ENCODE measurements around the gene NR1H4.
"Not testable (repeated sequence)": the region's sequence is repeated elsewhere in the genome, so short reads cannot be mapped to it uniquely, and the experiment has no call there.

Gene NR1H4

GRCh38 chr12:100518376-100518775 lies 44.7 kb downstream of the NR1H4 start:
- no peak for DNase-seq (ENCODE audit: low spot score)

- DNase-seq (ENCODE audit: low spot score): no peak
Measured at GRCh38 chr12:100520048-100520769, 46.5 kb downstream of the NR1H4 start.

DNA sequence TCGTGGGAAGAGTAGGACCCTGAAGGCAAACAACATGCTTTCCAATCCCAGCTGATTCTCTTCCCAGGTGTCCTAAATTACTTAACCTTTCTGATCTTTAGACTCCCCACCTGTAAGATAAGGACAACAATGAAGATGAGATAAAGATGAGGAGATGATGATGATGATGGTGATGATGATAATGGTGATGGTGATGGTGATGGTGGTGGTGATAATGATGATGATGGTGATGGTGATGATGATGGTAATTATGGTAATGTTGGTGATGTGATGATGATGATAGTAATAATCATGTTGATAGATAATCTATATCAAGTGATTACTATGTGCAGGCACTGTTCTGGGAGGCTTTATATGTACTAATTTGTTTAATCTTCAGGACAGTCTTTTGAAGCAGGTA lies 48.3 kb downstream of the NR1H4 start:
- DNase-seq (ENCODE audit: low spot score): no peak

DNA sequence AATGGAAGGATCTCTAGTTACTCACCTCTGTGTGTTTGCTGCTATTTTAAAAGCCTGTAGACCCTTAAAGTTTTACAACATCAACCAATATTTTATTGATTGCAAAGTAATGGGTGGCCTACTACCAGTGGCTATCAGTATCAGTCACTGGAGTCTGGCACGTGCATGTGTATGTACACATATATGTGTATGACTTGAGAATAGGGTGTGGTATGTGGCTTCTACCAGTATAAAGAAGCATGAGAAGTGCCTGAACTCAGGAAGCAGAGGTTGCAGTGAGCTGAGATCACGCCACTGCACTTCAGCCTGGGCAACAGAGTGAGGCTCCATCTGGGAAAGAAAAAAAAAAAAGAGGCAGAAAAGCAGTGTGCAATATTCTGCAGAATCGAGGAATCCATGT lies 54.4 kb downstream of the NR1H4 start:
- DNase-seq (ENCODE audit: low spot score): no peak

- DNase-seq (ENCODE audit: low spot score): no peak
Measured at GRCh38 chr12:100528471-100529127, 54.9 kb downstream of the NR1H4 start.

- DNase-seq (ENCODE audit: low spot score): no peak
Measured at GRCh38 chr12:100529756-100530350, 56.2 kb downstream of the NR1H4 start.

- DNase-seq (ENCODE audit: low spot score): no peak
Measured at GRCh38 chr12:100533376-100533775, 59.7 kb downstream of the NR1H4 start.

- DNase-seq (ENCODE audit: low spot score): no peak
Measured at GRCh38 chr12:100534625-100535227, 61.1 kb downstream of the NR1H4 start.

GRCh38 chr12:100539202-100539601 lies 65.5 kb downstream of the NR1H4 start:
- DNase-seq (ENCODE audit: low spot score): no peak

- DNase-seq (ENCODE audit: low spot score): no peak
Measured at GRCh38 chr12:100544165-100544564, 70.5 kb downstream of the NR1H4 start.

- DNase-seq (ENCODE audit: low spot score): no peak
Measured at GRCh38 chr12:100545092-100545491, 71.4 kb downstream of the NR1H4 start.

DNA sequence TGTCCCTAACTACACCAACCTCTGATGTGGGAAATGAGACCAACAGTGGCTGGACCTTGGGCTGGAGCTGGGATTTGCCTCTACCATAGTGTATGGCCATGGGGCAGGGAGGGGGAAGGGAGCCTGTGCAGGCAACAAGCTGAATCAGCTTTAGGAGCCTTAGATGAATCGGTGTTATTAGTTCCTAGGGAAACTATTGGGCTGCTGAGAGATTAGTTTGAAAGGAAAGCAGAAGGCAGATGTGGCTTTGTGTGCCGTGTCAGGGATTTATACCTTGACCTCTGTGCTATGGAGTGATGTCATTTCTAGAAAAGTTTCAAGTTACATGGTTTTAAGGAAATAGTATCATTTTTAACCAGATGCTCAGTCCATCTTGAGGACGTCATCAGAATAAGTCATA lies 80.3 kb downstream of the NR1H4 start:
- no peak for DNase-seq (ENCODE audit: low spot score)

DNA sequence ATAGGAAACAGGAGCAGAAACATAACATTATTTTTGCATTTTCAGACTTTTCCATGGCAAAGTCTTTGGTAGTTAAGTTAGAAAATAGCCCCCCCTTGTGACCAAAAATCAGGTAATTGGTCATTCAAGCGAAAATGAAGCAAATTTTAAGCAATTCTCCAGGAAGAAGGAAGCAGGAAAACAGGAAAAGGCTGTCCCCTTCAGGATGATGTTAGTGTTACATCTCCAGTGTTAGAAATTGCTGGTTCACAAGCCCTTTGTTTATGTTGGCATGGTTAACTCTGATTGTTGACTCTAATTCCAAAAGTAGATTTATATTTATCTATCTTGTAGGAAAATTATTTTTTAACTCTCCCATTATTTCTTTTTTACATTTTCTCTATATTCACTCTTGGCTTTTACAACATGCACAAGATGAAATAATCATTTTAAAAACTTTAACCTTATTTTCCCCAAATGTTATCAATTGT lies 81.0 kb downstream of the NR1H4 start:
- peak; percentile 18 for DNase-seq (ENCODE audit: low spot score)

GRCh38 chr12:100555722-100556121 lies 82.1 kb downstream of the NR1H4 start:
- DNase-seq (ENCODE audit: low spot score): no peak

DNA sequence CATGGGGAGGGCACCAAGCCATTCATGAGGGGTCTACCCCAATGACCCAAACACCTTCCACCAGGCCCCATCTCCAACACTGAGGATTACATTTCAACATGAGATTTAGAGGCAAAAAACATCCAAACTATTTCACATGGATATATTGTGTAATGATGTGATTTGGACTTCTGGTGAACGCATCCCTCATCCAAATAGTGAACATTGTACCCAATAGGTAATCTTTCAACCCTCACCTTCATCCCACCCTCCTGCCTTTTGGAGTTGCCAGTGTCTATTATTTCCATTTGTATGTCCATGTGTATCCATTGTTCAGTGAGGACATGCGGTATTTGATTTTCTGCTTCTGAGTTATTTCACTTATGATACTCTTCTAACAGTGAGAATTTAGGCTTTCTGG lies 83.7 kb downstream of the NR1H4 start:
- no peak for DNase-seq (ENCODE audit: low spot score)

- not testable (repeated sequence) for DNase-seq (ENCODE audit: low spot score)
Measured at GRCh38 chr12:100559261-100559660, 85.6 kb downstream of the NR1H4 start.

- no peak for DNase-seq (ENCODE audit: low spot score)
Measured at GRCh38 chr12:100564090-100564489, 90.4 kb downstream of the NR1H4 start.

DNA sequence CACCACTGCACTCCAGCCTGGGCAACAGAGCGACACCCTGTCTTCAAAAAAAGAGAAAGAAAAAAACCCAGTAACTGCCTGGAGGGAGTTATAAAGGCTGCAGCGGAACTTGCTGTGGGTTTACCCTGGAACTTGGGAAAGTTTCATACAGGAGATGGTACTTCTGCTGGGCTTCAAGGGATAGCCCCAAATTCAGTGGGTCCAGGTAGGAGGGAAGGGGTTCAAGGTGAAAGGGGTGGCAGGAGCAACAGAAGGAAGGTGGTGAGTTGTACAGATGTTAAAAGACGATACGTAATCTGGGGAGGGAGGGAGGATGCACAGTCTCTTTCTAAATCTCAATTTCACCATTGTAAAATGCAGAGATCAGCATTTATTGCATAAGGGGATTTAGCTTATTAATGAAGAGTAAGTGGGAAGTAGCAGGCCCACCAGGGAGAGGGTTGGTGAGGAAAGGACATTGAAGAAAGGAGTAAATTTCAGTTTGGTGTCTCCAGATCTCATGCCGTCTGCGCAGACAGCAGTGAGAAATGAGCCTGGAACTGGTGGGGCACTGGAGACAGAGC lies 91.3 kb downstream of the NR1H4 start:
- DNase-seq (ENCODE audit: low spot score): no peak

- no peak for DNase-seq (ENCODE audit: low spot score)
Measured at GRCh38 chr12:100565987-100566545, 92.4 kb downstream of the NR1H4 start.

DNA sequence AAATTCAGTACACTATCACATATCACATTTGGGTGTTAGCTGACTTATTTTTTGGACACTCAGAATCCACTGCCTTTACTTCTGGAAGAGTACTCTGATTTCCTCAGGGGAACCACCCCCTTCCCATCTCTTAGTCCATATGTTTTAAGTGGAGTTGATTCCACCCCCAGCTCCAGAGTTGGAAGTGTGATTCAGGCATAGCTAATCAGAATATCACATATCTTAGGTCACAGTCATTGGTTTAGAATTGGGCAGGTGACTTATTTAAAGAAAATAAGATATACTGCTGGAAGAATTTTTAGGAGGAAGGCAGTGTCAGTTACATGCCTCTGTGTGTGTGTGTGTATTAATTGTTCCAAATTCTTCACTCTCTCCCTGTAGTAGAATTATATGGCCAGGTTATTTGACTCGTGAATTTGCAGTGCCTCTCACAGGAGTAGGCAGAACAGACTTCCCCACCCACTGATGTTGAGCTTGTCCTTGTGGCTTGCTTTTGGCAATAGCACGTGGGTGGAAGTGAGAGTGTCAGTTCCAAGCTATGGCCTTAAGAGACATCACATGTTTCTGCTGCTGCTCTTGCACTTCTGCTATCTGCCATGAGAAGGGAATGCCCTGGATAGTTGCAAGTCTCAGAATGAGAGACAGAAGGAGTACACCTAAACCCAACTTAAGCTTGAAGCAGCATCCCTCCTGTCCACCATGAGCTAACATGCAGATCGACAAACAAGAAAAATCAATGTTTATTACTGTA lies 93.4 kb downstream of the NR1H4 start:
- DNase-seq (ENCODE audit: low spot score): no peak

DNA sequence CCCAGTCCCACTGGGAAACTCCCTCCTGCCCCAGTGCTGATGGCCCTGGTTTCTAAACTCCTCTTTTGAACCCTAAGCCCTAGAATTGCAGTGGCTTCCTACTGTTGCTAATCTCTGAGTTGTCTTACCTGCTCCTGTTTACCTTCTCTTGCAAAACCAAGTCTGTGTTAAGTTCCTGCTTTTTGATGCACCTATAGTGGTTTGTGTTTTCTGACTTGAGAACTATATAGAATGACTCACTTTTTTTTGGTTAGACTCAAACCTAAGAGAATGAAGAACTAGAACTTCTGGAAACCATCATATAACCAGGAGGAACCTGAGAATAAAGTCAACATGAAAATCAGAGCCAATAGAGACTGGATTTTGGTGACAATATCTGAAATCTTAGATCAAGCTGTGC lies 94.3 kb downstream of the NR1H4 start:
- DNase-seq (ENCODE audit: low spot score): no peak

GRCh38 chr12:100572184-100572583 lies 98.5 kb downstream of the NR1H4 start:
- DNase-seq (ENCODE audit: low spot score): no peak
